Measurements from ENCODE around the gene FAM135A. TPM values are rescaled to one million over a fixed set of nuclear protein-coding genes. Genes with fewer than 3 reads are reported as not detected.

Gene FAM135A
- total and polyA plus RNA-seq, 9 of the 15 experiments (the other 6 are each of a cell fraction or from before 2014, with no cell fraction given): 7.4 to 32.9 (median 19.2) TPM

- no peaks in the 10 kb centered on the region for H4K20me1 ChIP-seq (replicated peaks; ENCODE audit: control insufficient read depth, insufficient read depth, low read length)
- no peak for ATAC-seq
- H3K79me2 ChIP-seq (ENCODE audit: control insufficient read depth, insufficient read depth, low read length): no peaks in the 10 kb centered on the region
- FAIRE-seq: no peak
- H3K9me3 ChIP-seq (replicated peaks; ENCODE audit: control insufficient read depth, insufficient read depth, low read depth, low read length): no peaks in the 10 kb centered on the region
- in situ Hi-C loops (cut with MboI): no loop called here
- H2AFZ ChIP-seq (ENCODE audit: low read depth, low read length): no peak overlapping the region
- no TSS peak for BruUV-seq (replicated peaks)
- H3K9me1 ChIP-seq (ENCODE audit: control insufficient read depth, insufficient read depth, low read length): no peaks in the 10 kb centered on the region
- H3K4me3 ChIP-seq: no peak overlapping the region
- no peaks in the 10 kb centered on the region for H3K4me1 ChIP-seq (replicated peaks in 1 of 2; ENCODE audit: control insufficient read depth in 2 of 2, insufficient read depth in 2 of 2, low read length in 2 of 2)
- H3K9ac ChIP-seq (ENCODE audit: insufficient read depth in 1 of 2, low read depth in 2 of 2, low read length in 2 of 2): no peak overlapping the region
- ChIA-PET CTCF (ENCODE audit: low intra/inter-chr PET ratio) (no interaction called here), POLR2A (no interaction called here)
- intact Hi-C loops (cut with micrococcal nuclease): no loop called here
- no peak for DNase-seq (ENCODE audit: extremely low read depth in 1 of 4, low spot score in 3 of 4)
- H3K4me2 ChIP-seq (ENCODE audit: insufficient read depth, low read length): no peak overlapping the region
- peaks cover 17% of the 10 kb centered on the region for H3K36me3 ChIP-seq (ENCODE audit: control insufficient read depth, insufficient read depth, low read length)
- no peaks in the 10 kb centered on the region for H3K27me3 ChIP-seq (ENCODE audit: control insufficient read depth in 2 of 2, insufficient read depth in 2 of 2, low read length in 2 of 2)
- H3K27ac ChIP-seq (ENCODE audit: extremely low read depth, low read depth, low read length): no peak overlapping the region
- no peak for TF ChIP-seq ZC3H8 (IDR thresholded peaks at IDR 0.05)
- no peak for TF ChIP-seq ZFP1 (CRISPR knock-in tag; IDR thresholded peaks at IDR 0.05)
- no peak for TF ChIP-seq SETDB1 (IDR thresholded peaks at IDR 0.05; ENCODE audit: low read length)
- no peak for TF ChIP-seq SMARCB1 (IDR thresholded peaks at IDR 0.05; ENCODE audit: insufficient read length, low read depth)
- no peak for TF ChIP-seq KAT7 (CRISPR knock-in tag; IDR thresholded peaks at IDR 0.05; ENCODE audit: borderline replicate concordance)
- no peak for TF ChIP-seq SFPQ (IDR thresholded peaks at IDR 0.05; ENCODE audit: low read depth, low read length)
- TF ChIP-seq SRSF7 (optimal IDR thresholded peaks at IDR 0.05; ENCODE audit: low read depth, low read length): no peak
- TF ChIP-seq TSHZ1 (CRISPR knock-in tag; IDR thresholded peaks at IDR 0.05): no peak
- TF ChIP-seq RFX7 (CRISPR knock-in tag; IDR thresholded peaks at IDR 0.05): no peak
- TF ChIP-seq MTA2 (IDR thresholded peaks at IDR 0.05; ENCODE audit: low read depth): no peak
- TF ChIP-seq RAD51 (IDR thresholded peaks at IDR 0.05; ENCODE audit: borderline replicate concordance, low read depth): no peak
- no peak for TF ChIP-seq GABPB1 (CRISPR knock-in tag; IDR thresholded peaks at IDR 0.05)
- TF ChIP-seq AFF4 (CRISPR knock-in tag; IDR thresholded peaks at IDR 0.05): no peak
- no peak for TF ChIP-seq RBM15 (IDR thresholded peaks at IDR 0.05; ENCODE audit: insufficient read depth, low read length)
- no peak for TF ChIP-seq NR2C2 (CRISPR knock-in tag; IDR thresholded peaks at IDR 0.05)
- no peak for TF ChIP-seq NR2C2 (tag; IDR thresholded peaks at IDR 0.05)
These were observed 56.7 kb downstream of the FAM135A start for GRCh38 chr6:70470016-70470415.
